WTC11 (cell line): ENCODE measurements around the gene CRTC2. TPM values are rescaled to one million over a fixed set of nuclear protein-coding genes. Genes with fewer than 3 reads are reported as not detected.

Experiments
- ATAC-seq: fragments of 200-7000 bp; cut with Tn5 transposase; 2 replicates; pipeline ENCODE4 v1.10.0; 2021; ENCODE audit warnings: mild to moderate bottlenecking, moderate library complexity
- CTCF ChIA-PET: fragments of 300-600 bp; sonication (Branson Sonifier 250); formaldehyde crosslinking; loops from one replicate; lab custom pipeline; 2021; ENCODE audit warnings: antibody characterized with exemption; lab: Charles Lee
- POLR2A ChIA-PET: fragments of 350-600 bp; sonication (Branson Sonifier 250); formaldehyde crosslinking; loops from one replicate; lab custom pipeline; 2021; ENCODE audit warnings: antibody characterized with exemption; lab: Charles Lee
- DNase-seq: peaks from one replicate; pipeline ENCODE4 v3.0.0; 2021; ENCODE audit warnings: low spot score
- H3K27ac Mint-ChIP-seq: 2 replicates; pipeline ENCODE4 v1.8.0; 2021; ENCODE audit warnings: mixed read lengths
- H3K27me3 Mint-ChIP-seq: 2 replicates; pipeline ENCODE4 v1.8.0; 2021; ENCODE audit warnings: low read depth, mild to moderate bottlenecking, moderate library complexity, mixed read lengths
- H3K36me3 Mint-ChIP-seq: 2 replicates; pipeline ENCODE4 v1.8.0; 2021; ENCODE audit warnings: mixed read lengths
- H3K4me1 Mint-ChIP-seq: 2 replicates; pipeline ENCODE4 v1.8.0; 2022; ENCODE audit warnings: mixed read lengths
- H3K4me3 Mint-ChIP-seq: 2 replicates; pipeline ENCODE4 v1.8.0; 2021; ENCODE audit warnings: mild to moderate bottlenecking, moderate library complexity, mixed read lengths
- H3K9me3 Mint-ChIP-seq: 2 replicates; pipeline ENCODE4 v1.8.0; 2021; ENCODE audit warnings: mixed read lengths
- CDX4 ChIP-seq: fragments of 250-450 bp; sonication (Bioruptor Pico); IDR thresholded peaks from 2 replicates; pipeline ENCODE4 v1.9.0; 2021; ENCODE audit warnings: moderate library complexity, mild to moderate bottlenecking, inconsistent platforms, borderline replicate concordance
- HMGA2 ChIP-seq: fragments of 250-450 bp; sonication (Bioruptor Pico); IDR thresholded peaks from 2 replicates; pipeline ENCODE4 v1.4.0; 2021; ENCODE audit warnings: mild to moderate bottlenecking, moderate library complexity
- HMGXB4 ChIP-seq: sonication (generic); formaldehyde crosslinking; IDR thresholded peaks from 2 replicates; pipeline ENCODE4 v1.8.1; 2023; ENCODE audit warnings: mild to moderate bottlenecking, moderate library complexity, missing genetic modification reagents
- MXD4 ChIP-seq: fragments of 250-450 bp; sonication (Bioruptor Pico); IDR thresholded peaks from 2 replicates; pipeline ENCODE4 v1.8.0; 2021; ENCODE audit warnings: mild to moderate bottlenecking, moderate library complexity, borderline replicate concordance
- NR3C1 ChIP-seq: sonication (generic); formaldehyde crosslinking; conservative IDR thresholded peaks from 2 replicates; pipeline ENCODE4 v1.8.1; 2023; ENCODE audit warnings: low read depth, mild to moderate bottlenecking, missing genetic modification reagents
- RORB ChIP-seq: fragments of 250-450 bp; sonication (Bioruptor Pico); IDR thresholded peaks from 2 replicates; pipeline ENCODE4 v1.9.0; 2021; ENCODE audit warnings: mild to moderate bottlenecking
- SMAD4 ChIP-seq: sonication (generic); formaldehyde crosslinking; IDR thresholded peaks from 2 replicates; pipeline ENCODE4 v1.8.0; 2022; ENCODE audit warnings: mild to moderate bottlenecking, missing genetic modification reagents
- SOX15 ChIP-seq: fragments of 250-450 bp; sonication (Bioruptor Pico); IDR thresholded peaks from 2 replicates; pipeline ENCODE4 v1.9.0; 2021; ENCODE audit warnings: mild to moderate bottlenecking
- ZNF416 ChIP-seq: fragments of 250-450 bp; sonication (Bioruptor Pico); IDR thresholded peaks from 2 replicates; pipeline ENCODE4 v1.9.0; 2021; ENCODE audit warnings: mild to moderate bottlenecking, inconsistent platforms
- ZNF423 ChIP-seq: fragments of 250-450 bp; sonication (Bioruptor Pico); IDR thresholded peaks from 2 replicates; pipeline ENCODE4 v2.1.2; 2022; ENCODE audit warnings: mild to moderate bottlenecking, moderate library complexity
- ZNF532 ChIP-seq: fragments of 250-450 bp; sonication (Bioruptor Pico); IDR thresholded peaks from 2 replicates; pipeline ENCODE4 v1.9.0; 2021; ENCODE audit warnings: mild to moderate bottlenecking, borderline replicate concordance
- total RNA-seq: library from RNA; stranded (reverse); gene quantifications from 3 replicates; pipeline ENCODE4 v1.2.3, GENCODE V29; 2021
- TF ChIP-seq, protein P1 (sequence below): fragments of 200-600 bp; IDR thresholded peaks from 2 replicates; pipeline ENCODE4 v1.8.0; 2022; ENCODE audit warnings: antibody characterized with exemption
- TF ChIP-seq, protein P2 (sequence below): sonication (generic); formaldehyde crosslinking; IDR thresholded peaks from 2 replicates; pipeline ENCODE4 v1.8.0; 2022; ENCODE audit warnings: mild to moderate bottlenecking, missing genetic modification reagents
- TF ChIP-seq, protein P3 (sequence below): fragments of 250-450 bp; sonication (Bioruptor Pico); IDR thresholded peaks from 2 replicates; pipeline ENCODE4 v1.9.0; 2021; ENCODE audit warnings: mild to moderate bottlenecking

CRTC2 gene
- total RNA-seq, 1 experiment from 2014 or later = 43.7 TPM

- TF ChIP-seq, protein P1, sequence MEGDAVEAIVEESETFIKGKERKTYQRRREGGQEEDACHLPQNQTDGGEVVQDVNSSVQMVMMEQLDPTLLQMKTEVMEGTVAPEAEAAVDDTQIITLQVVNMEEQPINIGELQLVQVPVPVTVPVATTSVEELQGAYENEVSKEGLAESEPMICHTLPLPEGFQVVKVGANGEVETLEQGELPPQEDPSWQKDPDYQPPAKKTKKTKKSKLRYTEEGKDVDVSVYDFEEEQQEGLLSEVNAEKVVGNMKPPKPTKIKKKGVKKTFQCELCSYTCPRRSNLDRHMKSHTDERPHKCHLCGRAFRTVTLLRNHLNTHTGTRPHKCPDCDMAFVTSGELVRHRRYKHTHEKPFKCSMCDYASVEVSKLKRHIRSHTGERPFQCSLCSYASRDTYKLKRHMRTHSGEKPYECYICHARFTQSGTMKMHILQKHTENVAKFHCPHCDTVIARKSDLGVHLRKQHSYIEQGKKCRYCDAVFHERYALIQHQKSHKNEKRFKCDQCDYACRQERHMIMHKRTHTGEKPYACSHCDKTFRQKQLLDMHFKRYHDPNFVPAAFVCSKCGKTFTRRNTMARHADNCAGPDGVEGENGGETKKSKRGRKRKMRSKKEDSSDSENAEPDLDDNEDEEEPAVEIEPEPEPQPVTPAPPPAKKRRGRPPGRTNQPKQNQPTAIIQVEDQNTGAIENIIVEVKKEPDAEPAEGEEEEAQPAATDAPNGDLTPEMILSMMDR = no peak
These were observed 32.2 kb upstream of the CRTC2 start, which contains the start of gene RPS27 (continued) for GRCh38 chr1:153990468-153991150.

DNA sequence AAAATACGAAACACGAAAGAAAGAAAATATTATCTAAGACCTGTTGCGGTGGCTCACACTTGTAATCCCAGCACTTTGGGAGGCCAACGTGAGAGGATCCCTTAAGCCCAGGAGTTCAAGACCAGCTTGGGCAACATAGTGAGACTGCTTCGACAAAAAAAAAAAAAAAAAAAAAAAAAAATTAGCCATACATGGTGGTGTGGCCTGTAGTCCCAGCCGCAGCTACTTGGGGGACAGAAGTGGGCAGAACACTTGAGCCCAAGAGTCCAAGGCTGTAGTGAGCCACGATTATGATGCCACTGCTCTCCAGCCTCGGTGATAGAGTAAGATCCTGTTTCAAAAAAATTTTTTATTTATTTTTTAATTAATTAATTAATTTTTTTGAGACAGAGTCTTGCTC is 29.2 kb upstream of the CRTC2 start:
- no peak for TF ChIP-seq ZNF423 (CRISPR knock-in tag)
- TF ChIP-seq ZNF416 = no peak
- TF ChIP-seq, protein P2, sequence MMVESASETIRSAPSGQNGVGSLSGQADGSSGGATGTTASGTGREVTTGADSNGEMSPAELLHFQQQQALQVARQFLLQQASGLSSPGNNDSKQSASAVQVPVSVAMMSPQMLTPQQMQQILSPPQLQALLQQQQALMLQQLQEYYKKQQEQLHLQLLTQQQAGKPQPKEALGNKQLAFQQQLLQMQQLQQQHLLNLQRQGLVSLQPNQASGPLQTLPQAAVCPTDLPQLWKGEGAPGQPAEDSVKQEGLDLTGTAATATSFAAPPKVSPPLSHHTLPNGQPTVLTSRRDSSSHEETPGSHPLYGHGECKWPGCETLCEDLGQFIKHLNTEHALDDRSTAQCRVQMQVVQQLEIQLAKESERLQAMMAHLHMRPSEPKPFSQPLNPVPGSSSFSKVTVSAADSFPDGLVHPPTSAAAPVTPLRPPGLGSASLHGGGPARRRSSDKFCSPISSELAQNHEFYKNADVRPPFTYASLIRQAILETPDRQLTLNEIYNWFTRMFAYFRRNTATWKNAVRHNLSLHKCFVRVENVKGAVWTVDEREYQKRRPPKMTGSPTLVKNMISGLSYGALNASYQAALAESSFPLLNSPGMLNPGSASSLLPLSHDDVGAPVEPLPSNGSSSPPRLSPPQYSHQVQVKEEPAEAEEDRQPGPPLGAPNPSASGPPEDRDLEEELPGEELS (CRISPR knock-in tag) = no peak
- TF ChIP-seq HMGA2 = no peak
- no peak for TF ChIP-seq MXD4
- TF ChIP-seq, protein P3, sequence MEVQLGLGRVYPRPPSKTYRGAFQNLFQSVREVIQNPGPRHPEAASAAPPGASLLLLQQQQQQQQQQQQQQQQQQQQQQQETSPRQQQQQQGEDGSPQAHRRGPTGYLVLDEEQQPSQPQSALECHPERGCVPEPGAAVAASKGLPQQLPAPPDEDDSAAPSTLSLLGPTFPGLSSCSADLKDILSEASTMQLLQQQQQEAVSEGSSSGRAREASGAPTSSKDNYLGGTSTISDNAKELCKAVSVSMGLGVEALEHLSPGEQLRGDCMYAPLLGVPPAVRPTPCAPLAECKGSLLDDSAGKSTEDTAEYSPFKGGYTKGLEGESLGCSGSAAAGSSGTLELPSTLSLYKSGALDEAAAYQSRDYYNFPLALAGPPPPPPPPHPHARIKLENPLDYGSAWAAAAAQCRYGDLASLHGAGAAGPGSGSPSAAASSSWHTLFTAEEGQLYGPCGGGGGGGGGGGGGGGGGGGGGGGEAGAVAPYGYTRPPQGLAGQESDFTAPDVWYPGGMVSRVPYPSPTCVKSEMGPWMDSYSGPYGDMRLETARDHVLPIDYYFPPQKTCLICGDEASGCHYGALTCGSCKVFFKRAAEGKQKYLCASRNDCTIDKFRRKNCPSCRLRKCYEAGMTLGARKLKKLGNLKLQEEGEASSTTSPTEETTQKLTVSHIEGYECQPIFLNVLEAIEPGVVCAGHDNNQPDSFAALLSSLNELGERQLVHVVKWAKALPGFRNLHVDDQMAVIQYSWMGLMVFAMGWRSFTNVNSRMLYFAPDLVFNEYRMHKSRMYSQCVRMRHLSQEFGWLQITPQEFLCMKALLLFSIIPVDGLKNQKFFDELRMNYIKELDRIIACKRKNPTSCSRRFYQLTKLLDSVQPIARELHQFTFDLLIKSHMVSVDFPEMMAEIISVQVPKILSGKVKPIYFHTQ (CRISPR knock-in tag) = no peak
- TF ChIP-seq CDX4 = no peak
- no peak for TF ChIP-seq RORB (CRISPR knock-in tag)
- TF ChIP-seq SOX15 (CRISPR knock-in tag) = no peak
- TF ChIP-seq SMAD4 = no peak
- TF ChIP-seq ZNF532 (CRISPR knock-in tag) = no peak
- no peak for TF ChIP-seq NR3C1 (CRISPR knock-in tag)
- no peak for TF ChIP-seq HMGXB4 (CRISPR knock-in tag)
- Mint-ChIP-seq H3K4me1 (peaks cover 39% of the 10 kb centered on the region), H3K9me3 (no peaks in the 10 kb centered on the region), H3K4me3 (no peak overlapping the region), H3K27me3 (no peaks in the 10 kb centered on the region), H3K27ac (peak overlapping the region; percentile 95; the same call in 1 of the 2 replicates), H3K36me3 (peaks cover 35% of the 10 kb centered on the region)
- ATAC-seq (no peak), DNase-seq (no peak)
- CTCF ChIA-PET = interaction anchor here (0.7 to 3.7 kb wide), 14 partner anchors 10 to 310 kb away, joined by 3 to 51 read pairs (median 6); partner anchors contain the start of genes CREB3L4, DENND4B, GATAD2B and JTB
- POLR2A ChIA-PET = interaction anchor here (0.6 to 2.9 kb wide), 2 partner anchors 20 to 173 kb away, joined by 4 to 31 read pairs; partner anchors contain the start of gene CREB3L4
